GM21381 (cell line): ENCODE results near the gene KLHL14.
A peak's percentile ranks its signal among the peaks of the same experiment; 100 is the strongest.
"Not testable (repeated sequence)": the region's sequence is repeated elsewhere in the genome, so short reads cannot be mapped to it uniquely, and the experiment has no call there.

ENCODE experiments used
- ATAC-seq: cut with Tn5 transposase; IDR thresholded peaks from one replicate; pipeline ENCODE4 v1.9.1; 2021; ENCODE audit warnings: mild to moderate bottlenecking, moderate library complexity; ENCODE audit not compliant: unreplicated experiment

KLHL14 gene, protein sequence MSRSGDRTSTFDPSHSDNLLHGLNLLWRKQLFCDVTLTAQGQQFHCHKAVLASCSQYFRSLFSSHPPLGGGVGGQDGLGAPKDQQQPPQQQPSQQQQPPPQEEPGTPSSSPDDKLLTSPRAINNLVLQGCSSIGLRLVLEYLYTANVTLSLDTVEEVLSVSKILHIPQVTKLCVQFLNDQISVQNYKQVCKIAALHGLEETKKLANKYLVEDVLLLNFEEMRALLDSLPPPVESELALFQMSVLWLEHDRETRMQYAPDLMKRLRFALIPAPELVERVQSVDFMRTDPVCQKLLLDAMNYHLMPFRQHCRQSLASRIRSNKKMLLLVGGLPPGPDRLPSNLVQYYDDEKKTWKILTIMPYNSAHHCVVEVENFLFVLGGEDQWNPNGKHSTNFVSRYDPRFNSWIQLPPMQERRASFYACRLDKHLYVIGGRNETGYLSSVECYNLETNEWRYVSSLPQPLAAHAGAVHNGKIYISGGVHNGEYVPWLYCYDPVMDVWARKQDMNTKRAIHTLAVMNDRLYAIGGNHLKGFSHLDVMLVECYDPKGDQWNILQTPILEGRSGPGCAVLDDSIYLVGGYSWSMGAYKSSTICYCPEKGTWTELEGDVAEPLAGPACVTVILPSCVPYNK

GRCh38 chr18:32772581-32773381 lies at the start of gene KLHL14:
TSS of gene KLHL14 (minus strand) at chr18:32773023. CDS start at chr18:32770591, 2,432 bp downstream.
- no peak for ATAC-seq

GRCh38 chr18:32822197-32822596 lies 49.4 kb upstream of the KLHL14 start:
- ATAC-seq, result no peak

DNA sequence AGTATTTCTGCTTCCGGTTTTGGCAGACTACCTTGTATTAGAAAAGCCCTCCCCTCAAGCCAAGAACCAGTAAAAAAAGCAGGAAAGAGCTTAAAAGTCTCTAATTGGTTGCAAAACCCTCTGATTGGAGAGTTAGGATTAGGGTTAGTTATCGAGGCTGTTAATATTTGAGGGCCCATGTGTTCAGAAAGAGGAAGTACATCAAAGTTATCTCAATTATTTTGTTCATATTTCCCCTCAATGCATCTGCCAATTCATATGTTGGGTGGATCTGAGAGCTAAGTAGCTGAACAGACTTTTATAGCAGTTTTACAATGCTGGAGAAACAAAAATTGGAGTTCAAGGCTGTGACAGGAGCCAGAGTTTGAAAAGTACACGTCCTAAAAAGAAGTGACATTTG lies 43.1 kb upstream of the KLHL14 start:
- ATAC-seq, result no peak

DNA sequence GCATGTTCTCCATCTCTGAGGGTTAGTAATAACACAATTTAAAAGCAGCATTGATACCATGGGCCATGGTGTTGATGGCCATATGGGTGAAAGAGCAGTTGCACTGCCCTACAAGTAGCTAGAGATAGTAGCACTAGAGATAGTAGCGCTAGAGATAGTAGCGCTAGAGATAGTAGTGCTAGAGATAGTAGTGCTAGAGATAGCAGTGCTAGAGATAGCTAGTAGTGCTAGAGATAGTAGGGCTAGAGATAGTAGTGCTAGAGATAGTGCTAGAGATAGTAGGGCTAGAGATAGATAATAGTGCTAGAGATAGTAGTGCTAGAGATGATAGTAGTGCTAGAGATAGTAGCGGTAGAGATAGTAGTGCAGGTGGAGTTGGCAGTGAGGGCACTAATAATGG lies 39.5 kb upstream of the KLHL14 start:
- ATAC-seq, result no peak

DNA sequence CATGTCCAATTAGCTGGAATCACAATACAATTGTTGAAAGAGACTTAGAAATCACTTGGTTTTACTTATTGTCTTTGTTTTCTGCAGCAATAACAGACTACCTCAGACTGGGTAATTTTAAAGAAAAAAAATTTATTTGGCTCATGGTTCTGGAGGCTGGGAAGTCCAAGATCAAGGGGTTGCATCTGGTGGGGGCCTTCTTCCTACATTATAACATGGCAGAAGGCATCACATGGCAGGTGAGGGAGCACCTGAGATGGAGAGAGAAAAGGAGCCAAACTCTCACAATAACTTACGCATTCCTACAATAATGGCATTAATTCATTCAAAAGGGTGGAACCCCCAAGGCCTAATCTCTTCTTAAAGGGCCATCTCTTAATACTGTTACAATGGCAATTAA lies 37.5 kb upstream of the KLHL14 start:
- no peak for ATAC-seq

DNA sequence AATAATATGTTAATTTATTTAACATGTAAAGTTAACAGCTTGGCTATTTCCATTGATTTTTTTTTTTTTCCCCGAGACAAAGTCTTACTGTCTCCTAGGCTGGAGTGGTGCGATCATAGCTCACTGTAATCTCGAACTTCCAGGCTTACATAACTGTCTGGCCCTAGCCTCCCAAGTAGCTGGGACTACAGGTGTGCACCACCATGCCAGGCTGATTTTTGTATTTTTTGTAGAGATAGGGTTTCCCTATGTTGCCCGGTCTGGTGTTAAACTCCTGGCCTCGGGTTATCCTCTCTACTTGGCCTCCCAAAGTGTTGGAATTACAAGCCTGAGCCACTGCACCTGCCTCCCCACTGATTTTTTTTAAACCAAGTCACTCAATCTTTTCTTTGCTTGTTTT lies 32.5 kb upstream of the KLHL14 start:
- ATAC-seq, result no peak

- ATAC-seq, result no peak
These were observed 31.5 kb upstream of the KLHL14 start for GRCh38 chr18:32804134-32804888.

- peak; percentile 51 for ATAC-seq
These were observed 30.7 kb upstream of the KLHL14 start for GRCh38 chr18:32803568-32803967.

- ATAC-seq, result no peak
These were observed 30.0 kb upstream of the KLHL14 start for GRCh38 chr18:32802591-32803451.

GRCh38 chr18:32801228-32801627 lies 28.4 kb upstream of the KLHL14 start:
- ATAC-seq, result no peak

GRCh38 chr18:32798209-32798960 lies 25.6 kb upstream of the KLHL14 start:
- ATAC-seq, result no peak

- ATAC-seq, result not testable (repeated sequence)
These were observed 21.8 kb upstream of the KLHL14 start for GRCh38 chr18:32794667-32795066.

DNA sequence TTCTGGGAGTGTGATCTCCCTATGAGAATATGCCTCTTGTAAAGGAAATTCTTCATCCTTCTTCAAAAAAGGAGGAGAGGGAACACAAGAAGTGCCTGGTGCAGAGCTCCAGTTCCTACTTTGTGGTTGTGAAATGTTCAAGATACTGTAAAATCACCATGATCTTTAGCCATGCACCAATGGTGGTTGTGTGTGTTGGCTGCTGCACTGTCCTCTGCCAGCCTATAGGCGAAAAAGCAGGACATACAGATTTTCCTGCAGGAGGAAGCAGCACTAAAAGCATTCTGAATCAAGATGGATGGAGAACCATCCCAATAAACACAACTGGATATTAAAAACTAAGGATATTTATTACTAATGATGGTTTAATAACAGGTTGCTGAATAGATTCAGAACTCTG lies 6.2 kb upstream of the KLHL14 start:
- ATAC-seq, result no peak

DNA sequence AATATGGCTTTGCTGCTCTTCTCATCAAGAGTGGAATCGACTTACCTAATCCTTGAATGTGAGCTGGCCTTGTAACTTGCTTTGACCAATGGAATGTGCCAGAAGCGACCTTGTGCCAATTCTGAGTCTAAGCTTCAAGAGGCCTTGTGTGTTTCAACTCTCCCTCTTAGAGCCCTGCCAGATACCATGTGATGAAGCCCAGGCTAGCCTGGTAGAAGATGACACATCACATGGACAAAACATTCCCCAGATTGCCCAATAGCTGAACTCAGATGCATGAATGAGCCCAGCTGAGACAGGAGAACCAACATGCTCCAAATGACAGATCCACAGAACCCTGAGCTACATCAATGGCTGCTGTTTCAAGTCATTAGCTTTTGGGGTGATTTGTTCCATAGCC lies 4.2 kb upstream of the KLHL14 start:
- ATAC-seq, result no peak

DNA sequence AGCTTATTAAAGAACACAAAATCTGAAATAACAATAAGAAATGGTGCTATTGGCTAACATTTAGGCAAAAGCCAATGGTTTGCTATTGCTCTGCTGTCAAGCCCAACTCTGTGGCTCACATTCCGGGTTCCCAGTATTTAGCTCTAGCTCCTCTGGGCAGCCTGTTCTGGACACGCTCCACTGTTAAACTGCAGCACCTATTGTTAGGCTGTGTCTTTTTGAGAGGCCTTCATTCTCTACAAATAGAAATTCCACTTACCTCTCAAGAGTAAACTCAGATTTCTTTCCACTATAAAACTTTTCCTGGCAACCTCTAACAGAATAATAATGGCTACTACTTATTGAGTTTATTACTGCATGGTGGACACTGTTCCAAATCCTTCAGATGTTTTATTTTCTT lies 3.7 kb upstream of the KLHL14 start:
- no peak for ATAC-seq

DNA sequence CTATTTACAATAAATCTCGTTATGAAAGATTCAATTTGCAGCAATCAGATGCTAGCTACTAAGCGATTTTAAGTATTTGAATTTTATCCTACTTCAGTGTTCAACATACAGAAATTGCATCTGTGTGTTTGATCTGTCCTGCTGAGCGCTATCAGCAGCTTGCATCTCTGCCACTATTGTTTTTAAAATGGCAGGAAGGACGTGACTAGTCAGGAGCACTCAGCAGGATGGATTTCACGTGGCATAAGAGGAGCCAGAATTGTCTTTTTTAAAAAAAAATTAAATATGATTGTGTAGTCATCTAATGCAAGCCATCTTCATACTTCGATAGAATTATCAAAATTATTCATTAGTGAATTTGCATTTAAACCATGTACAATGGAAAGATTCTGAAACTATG lies 2.8 kb upstream of the KLHL14 start:
- no peak for ATAC-seq

- no peak for ATAC-seq
These were observed 524 bp upstream of the KLHL14 start for GRCh38 chr18:32773382-32773712.

GRCh38 chr18:32771871-32772580 lies 797 bp downstream of the KLHL14 start:
- no peak for ATAC-seq
